IPS-NIHi7 (cell line): ENCODE results near the gene TRIM5.
"Not testable (repeated sequence)": the region's sequence is repeated elsewhere in the genome, so short reads cannot be mapped to it uniquely, and the experiment has no call there.

ENCODE experiments used
- DNase-seq: peaks from one replicate; pipeline ENCODE4 v3.0.0; 2012; ENCODE audit warnings: mixed read lengths; ENCODE audit errors: extremely low spot score

The TRIM5 gene, protein sequence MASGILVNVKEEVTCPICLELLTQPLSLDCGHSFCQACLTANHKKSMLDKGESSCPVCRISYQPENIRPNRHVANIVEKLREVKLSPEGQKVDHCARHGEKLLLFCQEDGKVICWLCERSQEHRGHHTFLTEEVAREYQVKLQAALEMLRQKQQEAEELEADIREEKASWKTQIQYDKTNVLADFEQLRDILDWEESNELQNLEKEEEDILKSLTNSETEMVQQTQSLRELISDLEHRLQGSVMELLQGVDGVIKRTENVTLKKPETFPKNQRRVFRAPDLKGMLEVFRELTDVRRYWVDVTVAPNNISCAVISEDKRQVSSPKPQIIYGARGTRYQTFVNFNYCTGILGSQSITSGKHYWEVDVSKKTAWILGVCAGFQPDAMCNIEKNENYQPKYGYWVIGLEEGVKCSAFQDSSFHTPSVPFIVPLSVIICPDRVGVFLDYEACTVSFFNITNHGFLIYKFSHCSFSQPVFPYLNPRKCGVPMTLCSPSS

DNA sequence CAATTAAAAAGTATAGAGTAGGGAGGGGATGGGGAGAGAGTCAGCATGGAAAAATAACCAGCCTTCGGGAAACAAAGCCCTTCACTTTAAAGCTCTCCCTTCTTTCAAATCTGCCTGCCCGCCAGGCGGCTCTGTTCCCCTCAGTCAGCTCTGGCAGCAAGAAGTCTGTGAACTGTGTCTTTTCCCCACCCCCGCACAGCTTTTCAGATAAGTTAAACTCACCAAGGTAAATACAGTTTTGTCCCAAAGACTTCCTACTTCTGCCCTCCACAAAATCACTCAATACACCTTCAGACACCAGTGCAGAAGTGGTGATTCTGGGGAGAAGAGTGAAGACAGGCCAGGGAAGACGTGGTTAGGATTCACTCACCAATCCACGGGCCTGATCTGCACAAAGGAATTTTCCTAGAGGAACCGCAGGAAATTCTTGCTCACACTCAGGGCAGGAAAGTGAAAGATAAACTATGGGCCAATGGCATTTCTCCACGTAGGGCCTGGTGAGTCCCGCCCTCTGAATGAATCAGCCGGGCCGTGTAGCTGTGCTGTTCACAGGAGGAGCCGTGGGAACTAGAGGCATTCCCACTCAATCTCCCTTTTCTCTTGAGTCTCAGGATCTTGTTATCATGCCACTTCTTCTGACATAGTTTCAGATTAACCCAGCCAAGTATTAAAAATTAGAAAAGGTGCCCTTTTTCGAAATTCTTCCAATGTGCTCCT lies at the start of gene TRIM5:
Gene TRIM5 (minus strand): TSS at position 429 of the 717 bp plus-strand sequence. CDS start 4,897 bp downstream, outside the sequence.
- DNase-seq, result peak; percentile 92

DNA sequence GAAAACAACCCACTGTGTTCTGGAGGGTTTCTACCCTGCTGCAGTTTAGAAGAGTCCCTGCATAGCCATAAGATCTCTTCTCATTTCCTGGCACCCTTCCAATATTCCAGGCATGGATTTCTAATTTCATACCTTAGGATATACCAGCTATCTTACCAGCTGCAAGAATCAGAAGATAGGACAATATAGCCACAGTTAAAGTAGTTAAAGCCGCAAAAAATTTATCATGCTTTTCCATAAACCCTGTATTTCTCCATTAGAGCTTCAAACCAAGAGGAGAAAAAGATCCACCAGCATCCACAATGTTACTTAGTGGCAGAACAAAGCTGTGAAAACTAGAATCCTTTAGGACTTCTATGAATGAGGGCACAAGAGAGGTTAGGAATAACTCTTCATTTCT lies 42.8 kb upstream of the TRIM5 start:
- DNase-seq, result no peak

DNA sequence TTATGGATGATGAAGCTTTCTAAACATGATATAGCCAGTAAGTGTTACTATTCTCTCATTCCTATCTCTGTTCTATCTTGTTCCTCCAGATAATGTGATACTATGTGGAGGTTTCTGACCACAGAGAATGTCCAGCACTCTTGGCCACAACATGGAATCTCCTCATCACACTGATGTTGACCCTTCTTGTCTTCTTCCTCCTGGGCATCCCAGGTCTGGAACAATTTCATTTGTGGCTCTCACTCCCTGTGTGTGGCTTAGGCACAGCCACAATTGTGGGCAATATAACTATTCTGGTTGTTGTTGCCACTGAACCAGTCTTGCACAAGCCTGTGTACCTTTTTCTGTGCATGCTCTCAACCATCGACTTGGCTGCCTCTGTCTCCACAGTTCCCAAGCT lies 41.5 kb upstream of the TRIM5 start:
- no peak for DNase-seq

DNA sequence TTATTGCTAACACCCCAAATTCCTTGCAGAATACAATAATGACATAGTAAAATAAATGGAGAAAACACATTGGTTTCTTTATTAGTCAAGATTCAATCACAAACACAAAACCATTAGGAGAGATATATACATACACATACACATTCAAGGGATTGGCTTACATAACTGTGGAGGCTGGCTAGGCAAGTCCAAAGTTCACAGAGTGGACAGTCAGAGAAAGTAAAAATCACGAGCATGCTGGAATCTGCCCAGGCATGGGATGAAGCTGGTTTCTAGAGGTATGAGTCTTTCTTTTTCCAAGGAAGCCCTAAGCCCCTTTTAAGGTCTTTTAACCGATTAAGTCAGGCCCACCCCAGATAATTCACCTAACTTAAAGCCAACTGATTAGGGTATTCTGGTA lies 37.7 kb upstream of the TRIM5 start:
- DNase-seq, result no peak

DNA sequence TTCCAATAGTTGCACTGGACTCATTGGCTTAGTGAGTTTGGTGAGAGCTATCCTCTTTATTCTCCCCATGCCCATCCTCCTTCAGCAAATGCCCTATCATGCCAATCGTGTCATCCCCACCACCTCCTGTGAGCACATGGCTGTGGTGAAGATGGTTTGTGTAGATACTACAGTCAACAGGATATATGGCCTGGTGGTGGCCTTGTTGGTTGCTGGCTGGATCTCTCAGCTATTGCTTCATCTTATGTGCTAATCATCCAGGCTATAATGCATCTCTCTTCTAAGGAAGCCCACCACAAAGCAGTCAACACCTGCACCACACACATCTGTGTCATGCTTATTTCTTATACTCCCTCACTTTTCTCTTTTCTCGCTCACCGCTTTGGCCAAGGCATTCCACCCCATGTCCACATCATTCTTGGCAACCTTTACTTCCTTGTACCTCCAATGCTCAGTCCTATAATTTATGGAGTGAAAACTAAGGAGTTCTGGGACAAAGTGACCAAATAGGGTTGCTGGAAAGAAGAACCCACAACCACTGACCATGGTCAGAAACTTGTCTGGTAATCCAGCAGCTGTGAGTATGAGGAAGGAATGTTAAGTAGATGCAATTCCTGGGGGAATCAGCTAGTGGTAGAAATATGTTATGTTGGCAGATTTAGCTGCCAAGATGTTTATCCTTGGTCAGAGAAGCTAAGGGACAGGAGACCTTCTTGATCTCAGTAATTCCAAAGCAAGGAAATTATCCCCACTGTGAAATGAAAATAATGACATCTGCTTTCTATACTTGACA lies 35.0 kb upstream of the TRIM5 start:
- no peak for DNase-seq

DNA sequence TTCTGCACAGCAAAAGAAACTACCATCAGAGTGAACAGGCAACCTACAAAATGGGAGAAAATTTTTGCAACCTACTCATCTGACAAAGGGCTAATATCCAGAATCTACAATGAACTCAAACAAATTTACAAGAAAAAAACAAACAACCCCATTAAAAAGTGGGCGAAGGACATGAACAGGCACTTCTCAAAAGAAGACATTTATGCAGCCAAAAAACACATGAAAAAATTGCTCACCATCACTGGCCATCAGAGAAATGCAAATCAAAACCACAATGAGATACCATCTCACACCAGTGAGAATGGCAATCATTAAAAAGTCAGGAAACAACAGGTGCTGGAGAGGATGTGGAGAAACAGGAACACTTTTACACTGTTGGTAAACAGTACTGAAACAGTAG lies 31.6 kb upstream of the TRIM5 start:
- DNase-seq, result not testable (repeated sequence)

DNA sequence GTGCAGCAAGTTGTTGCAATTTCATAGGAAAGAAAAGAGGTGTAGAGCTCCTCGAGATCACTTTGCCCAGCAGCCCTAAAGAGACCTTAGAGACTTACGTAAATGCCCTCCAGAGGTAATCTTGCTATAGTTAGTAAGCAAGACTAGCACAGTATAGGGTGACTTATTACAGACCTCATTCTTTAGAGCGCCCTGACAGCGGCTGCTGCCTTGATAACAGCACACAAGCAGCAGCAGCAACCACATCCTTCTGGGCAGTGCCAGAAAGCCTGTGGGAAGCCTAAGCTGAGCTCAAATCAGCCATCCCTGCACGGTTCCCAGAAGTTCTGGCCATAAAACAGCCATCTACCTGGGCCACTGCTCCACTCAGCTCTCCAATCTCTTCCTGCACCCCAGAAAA lies 28.8 kb upstream of the TRIM5 start:
- DNase-seq, result no peak

DNA sequence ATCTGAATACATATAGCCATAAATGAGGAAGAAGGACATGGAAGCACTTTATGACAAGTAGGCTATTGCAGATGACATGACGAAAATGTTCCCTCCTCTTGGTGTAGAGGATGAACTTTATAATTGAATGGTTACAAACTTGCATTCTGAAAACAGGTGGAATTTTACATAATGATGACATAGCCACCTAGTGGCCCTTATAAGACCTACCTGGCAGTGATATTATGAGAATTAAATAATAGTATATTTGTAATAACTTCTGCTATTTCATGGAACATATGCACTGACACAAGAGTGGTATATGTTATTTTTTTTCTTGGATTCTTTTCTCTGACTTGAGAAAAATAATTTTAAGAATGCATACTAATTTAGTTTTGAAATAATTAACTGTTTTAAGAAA lies 27.6 kb upstream of the TRIM5 start:
- DNase-seq, result no peak

DNA sequence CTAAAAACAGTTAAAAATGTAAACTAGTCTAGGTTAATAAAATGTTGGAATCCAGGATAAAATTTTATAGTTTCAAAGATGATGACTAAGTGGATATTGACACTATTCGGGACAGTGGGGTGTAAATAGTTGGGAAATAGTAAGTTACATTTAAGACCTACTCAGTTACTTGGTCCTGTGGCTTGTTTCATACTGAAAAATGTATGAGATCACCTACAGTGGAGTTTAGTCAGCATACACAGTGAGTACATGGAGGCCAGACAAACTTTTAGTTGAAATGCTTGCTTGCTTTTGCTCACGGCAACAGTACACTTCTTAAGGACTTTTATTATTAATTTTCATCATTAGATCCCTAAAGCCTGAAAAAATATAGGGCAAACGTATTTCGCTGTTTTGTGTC lies 20.8 kb upstream of the TRIM5 start:
- DNase-seq, result no peak

DNA sequence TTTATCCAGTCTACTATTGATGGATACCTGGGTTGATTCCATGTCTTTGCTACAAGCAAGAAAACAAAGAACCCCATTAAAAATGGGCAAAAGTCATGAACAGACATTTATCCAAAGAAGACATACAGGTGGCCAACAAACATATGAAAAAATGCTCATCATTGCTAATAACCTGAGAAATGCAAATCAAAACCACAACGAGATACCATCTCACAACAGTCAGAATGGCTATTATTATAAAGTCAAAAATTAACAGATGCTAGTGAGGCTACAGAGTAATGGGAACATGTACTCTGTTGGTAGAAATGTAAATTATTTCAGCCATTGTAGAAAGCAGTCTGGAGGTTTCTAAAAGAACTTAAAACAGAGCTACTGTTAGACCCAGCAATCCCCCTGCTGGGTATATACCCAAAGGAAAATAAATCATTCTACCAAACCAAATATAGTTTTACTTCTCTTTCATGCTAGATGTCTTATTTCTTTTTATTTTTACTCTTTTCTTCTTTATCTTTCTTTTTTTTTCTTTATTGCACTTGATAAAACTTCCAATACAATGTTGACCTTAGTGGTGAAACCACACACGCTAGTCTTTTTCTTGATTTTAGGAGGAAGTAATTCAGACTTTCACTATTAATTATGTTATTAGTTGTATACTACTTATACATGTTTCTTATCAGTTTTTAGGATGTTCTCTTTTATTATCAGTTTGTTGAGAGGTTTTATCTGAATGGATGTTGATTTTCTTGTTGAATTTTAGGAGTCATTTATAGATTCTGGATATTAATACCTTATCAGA lies 19.1 kb upstream of the TRIM5 start:
- DNase-seq, result no peak

DNA sequence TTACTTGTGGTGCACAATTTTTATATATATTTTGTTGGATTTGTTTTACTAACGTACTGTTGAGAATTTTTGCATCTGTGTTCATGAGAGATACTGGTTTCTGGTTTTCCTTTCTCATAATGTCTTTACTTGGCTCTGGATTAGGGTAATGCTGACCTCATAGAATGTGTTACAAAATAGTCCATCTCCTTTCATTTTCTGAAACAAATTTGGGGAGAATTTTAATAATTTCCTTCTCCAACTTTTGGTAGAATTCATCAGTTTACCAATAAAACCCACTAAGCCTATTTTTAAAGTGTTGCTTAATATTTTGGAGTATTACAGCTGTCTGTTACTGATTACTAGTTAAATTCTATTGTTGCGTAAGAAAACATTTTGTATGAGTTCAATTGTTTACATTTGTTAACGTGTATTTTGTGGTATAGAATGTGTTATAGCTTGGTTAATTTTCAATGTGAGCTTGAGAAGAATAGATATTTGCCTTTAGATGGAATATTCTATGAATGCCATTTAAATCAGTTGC lies 16.2 kb upstream of the TRIM5 start:
- DNase-seq, result no peak

DNA sequence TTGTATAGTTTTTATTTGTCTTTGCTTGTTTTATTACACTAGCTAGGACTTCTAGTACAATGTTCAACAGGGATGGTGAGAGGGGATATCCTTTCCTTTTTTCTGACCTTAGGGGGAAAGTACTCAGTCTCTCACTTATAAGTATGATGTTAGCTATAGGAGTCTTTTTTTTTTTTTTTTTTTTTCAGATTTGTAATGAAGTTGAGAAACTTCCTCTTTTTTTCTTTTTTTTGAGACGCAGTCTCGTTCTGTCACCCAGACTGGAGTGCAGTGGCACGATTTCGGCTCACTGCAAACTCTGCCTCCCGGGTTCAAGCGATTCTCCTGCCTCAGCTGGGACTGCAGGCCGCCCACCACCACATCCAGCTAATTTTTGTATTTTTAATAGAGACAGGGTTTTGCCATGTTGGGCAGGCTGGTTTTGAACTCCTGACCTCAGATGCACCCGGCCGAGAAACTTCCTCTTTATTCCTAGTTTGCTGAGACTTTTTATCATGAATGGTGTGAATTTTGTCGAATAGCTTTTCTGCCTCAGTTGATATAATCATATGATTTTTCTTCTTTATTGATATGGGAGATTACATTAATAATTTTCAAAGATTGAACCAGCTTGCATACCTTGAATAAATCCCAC lies 15.7 kb upstream of the TRIM5 start:
- DNase-seq, result no peak

DNA sequence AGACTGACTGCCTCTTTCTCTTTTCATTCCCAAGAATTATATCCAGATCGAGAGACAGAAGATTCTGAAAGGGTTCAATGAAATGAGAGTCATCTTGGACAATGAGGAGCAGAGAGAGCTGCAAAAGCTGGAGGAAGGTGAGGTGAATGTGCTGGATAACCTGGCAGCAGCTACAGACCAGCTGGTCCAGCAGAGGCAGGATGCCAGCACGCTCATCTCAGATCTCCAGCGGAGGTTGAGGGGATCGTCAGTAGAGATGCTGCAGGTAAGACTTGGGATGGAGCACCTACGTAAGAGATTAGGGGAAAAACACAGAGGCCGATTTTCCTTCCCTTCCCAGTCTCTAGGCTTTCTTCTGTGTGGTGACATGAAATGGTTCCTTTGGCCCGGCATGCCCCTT lies 13.4 kb upstream of the TRIM5 start:
- DNase-seq, result no peak

DNA sequence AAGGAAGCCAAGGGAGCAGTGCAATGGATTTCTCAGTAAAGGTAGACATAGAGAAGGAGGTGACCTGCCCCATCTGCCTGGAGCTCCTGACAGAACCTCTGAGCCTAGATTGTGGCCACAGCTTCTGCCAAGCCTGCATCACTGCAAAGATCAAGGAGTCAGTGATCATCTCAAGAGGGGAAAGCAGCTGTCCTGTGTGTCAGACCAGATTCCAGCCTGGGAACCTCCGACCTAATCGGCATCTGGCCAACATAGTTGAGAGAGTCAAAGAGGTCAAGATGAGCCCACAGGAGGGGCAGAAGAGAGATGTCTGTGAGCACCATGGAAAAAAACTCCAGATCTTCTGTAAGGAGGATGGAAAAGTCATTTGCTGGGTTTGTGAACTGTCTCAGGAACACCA lies 11.3 kb upstream of the TRIM5 start:
- no peak for DNase-seq

DNA sequence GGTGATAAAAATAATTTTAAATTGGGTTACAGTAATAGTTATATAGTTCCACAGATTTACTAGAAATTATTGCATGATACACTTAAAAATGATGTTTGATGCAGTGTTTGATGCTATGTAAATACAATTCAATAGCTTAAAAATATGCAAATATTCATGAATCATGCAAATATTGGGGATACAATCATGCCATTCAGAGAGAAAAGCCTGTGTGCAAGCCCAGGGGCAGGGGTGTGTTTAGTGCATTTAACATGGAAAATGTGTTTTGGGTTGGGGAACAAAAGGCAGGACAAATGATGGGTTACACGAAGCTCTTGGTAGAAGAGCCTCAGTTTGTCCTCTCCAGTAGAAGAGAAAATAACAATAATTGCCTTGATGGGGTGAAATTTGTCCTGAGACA lies 10.7 kb upstream of the TRIM5 start:
- DNase-seq, result no peak

DNA sequence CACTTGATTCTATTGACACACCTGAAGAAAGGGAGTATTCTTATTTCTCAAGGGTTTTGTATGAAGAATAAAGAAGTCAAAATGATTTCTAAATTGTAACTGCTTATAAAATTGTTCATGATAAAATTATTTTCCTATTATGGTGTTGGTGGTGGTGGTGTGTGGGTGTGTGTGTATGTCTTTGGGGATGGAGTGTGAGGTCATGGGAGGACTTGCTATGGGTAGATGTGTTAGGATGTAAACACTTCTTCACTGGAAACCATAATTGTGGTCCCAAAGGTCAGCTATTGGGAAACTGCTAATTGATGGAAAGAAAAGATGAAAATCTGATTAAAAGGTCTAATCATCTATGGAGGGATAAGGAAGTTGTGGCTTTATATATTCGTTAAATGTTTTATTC lies 9.8 kb upstream of the TRIM5 start:
- no peak for DNase-seq

DNA sequence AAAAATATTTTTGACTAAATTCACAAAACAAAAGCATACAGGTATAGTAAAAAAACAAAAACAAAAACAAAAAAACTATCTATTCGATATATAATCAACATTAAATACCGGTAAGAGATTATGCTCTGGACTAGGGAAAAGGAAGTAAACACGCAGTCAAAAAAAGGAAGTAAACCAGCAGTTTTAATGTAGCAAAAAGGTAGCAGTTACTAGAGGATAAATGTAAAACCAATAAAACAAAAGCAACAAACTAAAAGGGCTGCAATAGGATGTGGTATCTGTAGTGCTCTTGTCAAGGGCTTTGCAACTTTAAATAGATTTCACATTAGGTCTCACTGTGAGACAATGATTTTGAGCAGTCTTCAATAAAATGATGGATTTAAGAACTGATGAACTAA lies 7.1 kb upstream of the TRIM5 start:
- DNase-seq, result no peak

DNA sequence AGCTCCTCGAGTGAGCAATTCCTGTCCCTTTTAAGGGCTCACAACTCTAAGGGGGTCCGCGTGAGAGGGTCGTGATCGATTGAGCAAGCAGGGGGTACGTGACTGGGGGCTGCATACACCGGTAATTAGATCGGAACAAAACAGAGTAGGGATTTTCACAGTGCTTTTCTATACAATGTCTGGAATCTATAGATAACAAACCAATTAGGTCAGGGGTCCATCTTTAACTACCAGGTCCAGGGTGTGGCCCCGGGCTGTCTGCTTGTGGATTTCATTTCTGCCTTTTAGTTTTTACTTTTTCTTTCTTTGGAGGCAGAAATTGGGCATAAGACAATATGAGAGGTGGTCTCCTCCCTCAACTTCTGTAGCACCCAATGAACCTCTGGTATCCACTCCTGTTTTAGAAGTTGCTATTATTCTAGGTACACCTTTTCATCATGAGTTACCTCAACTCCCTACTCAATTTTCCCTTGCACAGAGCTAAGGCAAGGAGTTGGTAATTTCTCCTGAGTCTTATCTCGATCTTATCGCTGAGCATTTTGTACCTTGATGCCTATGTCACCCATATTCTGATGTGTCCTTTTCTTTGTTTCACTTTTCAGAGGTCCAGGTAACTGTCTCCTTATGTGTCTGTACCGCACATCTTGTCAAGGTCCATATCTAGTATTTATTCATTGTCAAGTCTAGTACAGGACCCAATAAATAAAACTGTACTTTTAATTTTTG lies 6.5 kb upstream of the TRIM5 start:
- DNase-seq, result not testable (repeated sequence)

DNA sequence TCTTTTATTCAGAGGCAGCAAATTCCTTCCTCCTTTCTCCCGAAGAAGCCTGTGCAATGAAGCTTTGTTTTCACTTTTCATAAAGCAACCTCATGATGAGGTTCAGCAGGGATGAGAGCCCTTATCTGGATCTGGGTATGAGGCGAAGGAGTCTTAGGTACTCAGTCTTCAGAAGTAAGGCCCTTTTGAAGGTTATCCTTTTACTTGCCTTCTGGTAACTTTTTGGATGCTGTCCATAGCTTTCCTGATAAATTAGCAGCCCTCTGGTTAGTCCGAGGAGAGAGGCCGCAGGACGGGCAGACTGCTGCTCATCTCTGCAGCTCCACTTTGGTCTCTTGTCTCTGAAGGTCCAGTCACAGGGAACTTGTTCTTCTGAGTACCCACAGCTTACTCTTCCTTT lies 5.9 kb upstream of the TRIM5 start:
- DNase-seq, result no peak

DNA sequence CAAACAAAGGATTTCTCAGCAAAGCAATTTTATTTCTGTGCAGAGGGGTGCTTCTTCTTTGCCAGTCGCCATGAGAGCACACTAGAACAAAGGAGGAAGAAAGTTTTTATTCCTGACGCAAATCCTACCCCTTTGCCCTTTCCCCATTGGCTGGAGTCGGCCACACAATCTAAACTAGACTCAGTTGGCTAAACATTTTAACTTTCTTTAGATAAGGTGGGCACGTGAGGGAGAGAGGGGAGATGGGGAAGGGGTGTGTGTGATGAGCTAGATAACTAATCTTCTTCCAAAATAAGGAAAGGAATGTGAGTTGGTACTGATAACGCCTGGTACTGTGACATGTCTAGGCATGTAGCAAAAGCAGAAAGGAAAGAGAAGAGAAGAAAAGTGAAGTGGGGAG lies 5.3 kb upstream of the TRIM5 start:
- DNase-seq, result no peak
